Skin epidermis (tissue), 12 donors: Measurements from ENCODE around the gene BAHCC1.

ENCODE experiments used
- H3K27ac ChIP-seq, 21 experiments: fragments of 200-600 bp; sonication (generic) in 11 of 21; one replicate each; pipeline ENCODE4 v1.5.0; 2020; ENCODE audit warnings: mild to moderate bottlenecking in 3 of 21, inconsistent platforms in 2 of 21, moderate library complexity in 2 of 21
- H3K4me3 ChIP-seq, 7 experiments: fragments of 200-600 bp; sonication (generic) in 2 of 7; one replicate each; pipeline ENCODE4 v1.5.0; 2020; ENCODE audit warnings: inconsistent platforms in 2 of 7, mild to moderate bottlenecking in 2 of 7, moderate library complexity in 1 of 7

Gene BAHCC1

DNA sequence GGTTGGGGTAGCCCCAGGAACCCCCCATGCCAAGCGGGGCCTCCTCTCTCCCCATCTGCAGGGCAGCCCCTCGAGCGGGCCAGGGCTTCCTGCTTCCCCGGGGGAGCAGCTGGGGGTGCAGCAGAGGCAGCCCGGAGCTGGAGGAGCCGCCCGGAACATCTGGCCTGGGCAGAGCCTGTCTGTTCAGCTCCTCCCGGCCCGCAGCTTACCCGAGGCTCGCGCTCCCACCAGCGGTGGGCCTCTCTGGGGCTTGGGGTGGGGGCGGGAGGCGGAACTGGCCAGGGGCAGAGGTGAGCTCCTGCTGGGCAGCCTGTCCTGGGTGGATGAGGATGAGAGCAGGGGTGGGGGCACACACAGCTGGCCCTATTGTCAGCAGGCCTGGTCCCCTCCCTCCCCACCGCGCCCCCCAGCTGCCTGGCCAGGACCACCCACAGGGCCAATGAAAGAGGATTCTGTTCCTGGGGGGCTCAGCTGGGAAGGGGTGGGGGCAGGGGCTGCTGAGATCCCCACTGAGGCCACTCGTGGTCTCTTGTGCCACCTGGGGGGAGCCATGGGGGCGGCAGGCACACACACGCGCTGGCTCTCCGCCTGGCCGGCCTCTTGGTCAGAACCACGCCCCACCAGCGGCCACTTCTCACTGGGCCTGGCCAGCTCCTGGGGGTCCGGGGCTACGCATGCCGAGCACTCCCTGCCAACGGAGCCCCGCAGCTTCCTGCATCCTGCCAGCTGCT is 34.7 kb downstream of the BAHCC1 start:
- H3K4me3 ChIP-seq = no peak overlapping the region

DNA sequence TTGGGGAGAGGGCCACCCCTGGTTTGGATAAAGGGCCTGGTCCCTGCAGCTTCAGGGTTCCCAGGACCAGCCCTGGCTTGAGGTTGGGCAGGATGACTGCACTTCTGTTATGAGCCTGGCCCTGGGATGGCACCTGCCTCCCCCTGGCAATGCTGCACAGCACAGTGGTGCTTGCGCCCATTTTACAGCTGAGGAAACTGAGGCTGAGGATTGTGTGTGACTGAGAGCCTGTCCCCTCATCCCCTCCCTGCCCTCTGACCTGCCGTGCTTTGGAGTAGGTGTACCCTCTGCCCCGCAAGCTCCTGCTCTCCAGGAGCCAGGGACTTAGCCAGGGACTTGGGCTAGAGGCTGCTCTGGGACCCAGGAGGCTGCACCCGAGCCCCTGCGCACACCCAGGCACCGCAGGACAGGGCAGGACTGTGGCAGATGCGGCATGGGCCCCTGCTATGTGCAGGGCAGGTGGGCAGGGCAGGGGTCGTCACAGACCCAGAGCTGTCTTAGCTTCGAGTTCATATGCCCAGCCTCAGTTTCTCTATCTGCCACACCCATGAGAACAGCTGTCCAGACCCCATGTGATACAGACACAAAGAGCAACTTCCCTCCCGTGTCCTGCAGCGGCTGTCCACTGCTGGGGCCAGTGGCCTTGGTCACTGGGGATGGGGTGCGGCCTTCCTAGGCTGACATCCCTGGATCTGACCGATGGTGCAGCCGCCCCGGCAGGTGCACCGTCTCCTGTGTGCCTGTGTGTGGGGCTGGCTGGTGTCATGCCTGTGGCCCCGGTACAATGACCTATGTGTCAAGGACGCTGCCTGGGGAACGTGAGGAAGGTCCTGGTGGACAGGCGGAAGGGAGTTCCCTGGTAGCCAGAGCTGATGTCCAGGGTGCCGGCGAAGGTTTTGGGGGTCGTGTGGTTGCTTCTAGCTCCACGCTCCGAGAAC is 36.6 kb downstream of the BAHCC1 start:
- Histone ChIP-seq H3K27ac (no peak overlapping the region), H3K4me3 (no peak overlapping the region)

More for the DNA sequence above, 34.7 kb downstream of the BAHCC1 start:
- H3K27ac ChIP-seq = peak overlapping the region in 10 of 21 experiments; percentile 17 to 77 (median 41)

DNA sequence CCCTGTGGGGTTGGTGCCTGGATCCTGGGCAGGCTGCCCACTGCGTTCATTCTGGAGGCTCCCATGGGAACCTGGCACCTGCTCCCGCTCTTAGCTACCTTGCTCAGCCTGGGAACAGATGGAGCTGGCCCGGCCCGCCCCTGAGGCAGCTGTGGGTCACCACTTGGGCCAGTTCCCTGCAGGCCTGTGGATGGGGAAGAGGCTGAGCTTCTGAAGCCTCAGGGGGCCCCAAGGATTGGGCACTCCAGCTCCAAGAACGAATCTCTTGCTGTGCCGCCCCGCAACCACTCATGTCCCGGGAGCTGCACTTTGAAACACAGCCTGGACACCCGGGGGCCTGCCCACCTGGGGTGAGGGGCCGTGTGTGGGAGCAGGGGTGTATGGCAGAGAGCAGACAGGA is 37.7 kb downstream of the BAHCC1 start:
- Histone ChIP-seq H3K27ac (no peak overlapping the region), H3K4me3 (no peak overlapping the region)

DNA sequence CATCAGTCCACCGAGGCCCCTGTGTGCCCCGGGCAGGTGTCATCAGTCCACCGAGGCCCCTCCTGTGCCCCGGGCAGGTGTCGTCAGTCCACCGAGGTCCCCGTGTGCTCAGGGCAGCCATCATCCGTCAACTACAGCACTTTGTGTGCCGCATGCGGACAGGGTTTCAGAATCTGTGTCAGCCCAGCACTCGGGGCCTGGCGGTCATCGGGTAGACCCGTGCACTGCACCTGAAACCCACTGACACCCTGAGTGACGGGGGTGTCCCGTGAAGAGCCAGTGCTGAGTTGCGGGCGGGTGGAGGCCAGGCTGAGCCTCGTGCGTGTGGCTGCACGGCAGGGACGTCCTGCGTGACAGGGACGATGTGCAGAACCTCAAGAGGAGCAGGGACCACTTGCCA is 38.4 kb downstream of the BAHCC1 start:
- no peak overlapping the region for H3K27ac ChIP-seq
- no peak overlapping the region for H3K4me3 ChIP-seq

DNA sequence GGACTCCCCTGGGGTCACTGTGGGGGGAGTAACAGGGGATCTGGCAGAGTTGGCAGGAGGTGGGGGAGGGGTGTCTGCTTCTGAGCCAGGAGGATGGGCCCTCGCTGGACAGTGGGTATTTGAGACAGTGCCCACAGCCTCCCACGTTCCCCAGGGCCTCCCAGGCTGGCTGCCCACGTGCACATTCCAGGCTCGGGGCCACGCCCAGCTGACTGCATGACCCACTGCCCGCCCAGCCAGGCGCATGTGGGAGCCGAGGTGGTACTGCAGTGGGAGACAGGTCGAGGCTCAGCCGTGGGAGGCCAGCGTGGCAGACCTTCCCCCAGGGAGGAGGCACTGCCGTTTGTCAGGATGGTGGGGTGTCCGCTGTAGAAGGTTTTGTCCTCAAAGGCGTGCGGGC is 38.8 kb downstream of the BAHCC1 start:
- Histone ChIP-seq H3K27ac (peak overlapping the region in 4 of 21 experiments; percentile 10 to 84 (median 72)), H3K4me3 (no peak overlapping the region)

DNA sequence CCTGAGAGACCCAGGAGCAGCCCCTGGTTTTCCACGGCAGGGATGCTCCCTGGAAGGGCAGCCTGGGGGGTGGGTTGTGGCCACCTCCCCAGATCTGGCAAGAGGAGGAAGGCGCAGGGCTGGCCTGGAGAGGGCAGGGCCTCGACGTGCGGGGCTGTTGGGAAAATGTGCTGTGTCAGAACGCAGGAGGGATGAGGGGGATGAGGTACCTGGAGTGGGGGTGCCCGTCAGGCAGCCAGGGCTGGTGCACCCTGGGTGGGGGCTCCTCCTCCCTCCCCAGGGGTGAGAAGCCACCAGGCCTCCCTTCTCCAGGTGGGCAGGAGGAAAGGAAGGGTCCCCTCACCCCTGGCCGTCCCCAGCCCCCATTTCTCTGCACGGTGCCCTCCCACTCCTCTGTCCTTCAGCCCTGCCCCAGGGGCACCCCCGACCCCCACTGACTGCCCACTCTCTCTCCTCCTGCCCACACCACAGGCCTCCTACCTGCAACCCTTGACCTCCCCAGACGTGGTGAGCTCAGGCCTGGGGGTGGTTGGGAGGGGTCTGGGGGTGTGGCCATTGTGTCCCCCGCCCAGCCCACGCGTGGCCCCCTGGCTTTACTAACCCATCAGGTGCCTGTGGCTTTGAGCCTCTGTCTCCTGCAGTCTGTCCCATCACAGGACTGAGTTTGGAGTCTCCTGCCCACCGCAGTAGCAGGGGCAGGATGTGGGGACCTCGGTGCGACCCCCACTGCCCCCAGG is 39.6 kb downstream of the BAHCC1 start:
- H3K4me3 ChIP-seq = no peak overlapping the region
- H3K27ac ChIP-seq = peak overlapping the region in 12 of 21 experiments; percentile 7 to 84 (median 65)

DNA sequence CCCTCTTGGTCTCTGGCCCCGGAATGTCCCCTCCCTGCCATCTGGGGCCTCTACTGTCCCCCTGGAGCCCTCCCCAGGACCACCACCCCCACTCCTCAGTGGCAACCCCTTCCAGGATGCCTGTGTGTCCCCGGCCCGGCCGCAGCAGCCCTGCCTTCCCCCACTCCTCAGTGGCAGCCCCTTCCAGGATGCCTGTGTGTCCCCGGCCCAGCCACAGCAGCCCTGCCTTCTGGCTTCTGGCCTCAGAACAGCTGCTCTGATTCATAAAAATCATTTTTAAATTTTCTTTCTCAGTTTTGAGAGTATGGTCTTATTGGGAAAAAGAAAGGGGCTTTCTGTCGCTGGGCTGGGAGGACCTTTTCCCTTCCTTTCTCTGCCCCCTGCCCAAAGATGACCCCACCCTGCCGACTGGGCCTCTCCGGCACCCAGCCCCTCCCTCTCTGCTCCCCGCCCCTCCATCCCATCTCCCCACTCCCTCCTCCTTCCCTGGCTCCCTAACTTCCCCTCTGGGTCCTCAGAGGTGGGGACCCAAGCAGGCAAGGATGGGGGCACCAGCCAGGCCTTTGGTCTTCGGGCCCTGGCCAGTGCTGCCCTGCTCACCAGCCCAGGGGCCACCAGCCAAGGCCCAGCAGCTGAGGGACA is 40.5 kb downstream of the BAHCC1 start:
- peak overlapping the region in 20 of 21 experiments; percentile 38 to 84 (median 68) for H3K27ac ChIP-seq
- H3K4me3 ChIP-seq = no peak overlapping the region

DNA sequence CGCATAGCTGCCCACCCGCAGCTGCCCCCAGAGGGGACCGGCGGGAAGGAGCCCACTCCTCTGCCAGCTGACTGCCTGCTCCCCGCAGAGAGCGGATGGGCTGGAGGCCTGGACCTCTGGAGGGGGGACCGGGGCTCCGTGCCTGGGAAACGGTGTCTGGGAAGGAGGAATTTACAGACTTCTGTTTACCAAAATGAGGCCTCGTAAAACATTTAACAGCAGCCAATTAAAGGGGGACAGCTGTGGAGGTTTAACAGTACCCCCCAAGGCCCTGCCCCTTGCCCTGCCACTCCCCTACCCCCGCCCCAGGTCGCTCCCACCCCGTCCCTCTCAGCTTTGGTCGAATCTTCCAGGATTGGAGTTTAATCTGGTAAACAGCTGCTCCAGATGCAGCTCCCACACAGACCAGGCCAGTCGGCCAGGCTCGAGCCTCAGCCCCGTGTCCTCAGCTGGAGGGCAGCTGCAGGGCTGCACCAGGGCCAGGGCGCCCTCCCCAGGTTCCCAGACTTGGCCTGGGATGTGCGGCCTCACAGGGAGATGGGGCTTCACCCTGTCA is 41.1 kb downstream of the BAHCC1 start:
- H3K4me3 ChIP-seq = no peak overlapping the region
- H3K27ac ChIP-seq = peak overlapping the region in 20 of 21 experiments; percentile 38 to 84 (median 68)

DNA sequence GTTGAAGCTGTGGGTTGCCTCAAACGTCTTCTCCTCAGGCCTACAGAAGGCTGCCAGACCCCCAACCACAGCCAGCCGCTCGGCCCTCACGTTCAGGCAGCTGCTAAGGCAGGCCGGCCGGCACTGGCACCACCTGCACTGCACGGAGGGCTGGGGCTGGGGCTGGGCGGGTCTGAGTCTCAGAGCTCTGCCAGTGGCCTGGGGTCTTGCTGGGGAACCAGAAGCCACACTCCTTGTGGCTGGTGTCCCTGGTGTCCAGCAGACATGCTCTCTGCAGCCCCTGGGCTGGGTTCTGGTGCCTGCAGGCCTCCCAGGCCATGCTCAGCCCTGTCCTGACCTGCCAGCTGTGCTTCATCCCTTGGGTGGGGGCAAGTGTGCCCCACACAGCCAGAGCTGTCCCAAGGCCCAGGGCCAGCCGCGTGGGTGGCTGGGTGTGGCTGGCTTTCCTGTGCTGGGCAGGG is 42.0 kb downstream of the BAHCC1 start:
- H3K4me3 ChIP-seq = no peak overlapping the region
- H3K27ac ChIP-seq = peak overlapping the region in 10 of 21 experiments; percentile 19 to 84 (median 66)

DNA sequence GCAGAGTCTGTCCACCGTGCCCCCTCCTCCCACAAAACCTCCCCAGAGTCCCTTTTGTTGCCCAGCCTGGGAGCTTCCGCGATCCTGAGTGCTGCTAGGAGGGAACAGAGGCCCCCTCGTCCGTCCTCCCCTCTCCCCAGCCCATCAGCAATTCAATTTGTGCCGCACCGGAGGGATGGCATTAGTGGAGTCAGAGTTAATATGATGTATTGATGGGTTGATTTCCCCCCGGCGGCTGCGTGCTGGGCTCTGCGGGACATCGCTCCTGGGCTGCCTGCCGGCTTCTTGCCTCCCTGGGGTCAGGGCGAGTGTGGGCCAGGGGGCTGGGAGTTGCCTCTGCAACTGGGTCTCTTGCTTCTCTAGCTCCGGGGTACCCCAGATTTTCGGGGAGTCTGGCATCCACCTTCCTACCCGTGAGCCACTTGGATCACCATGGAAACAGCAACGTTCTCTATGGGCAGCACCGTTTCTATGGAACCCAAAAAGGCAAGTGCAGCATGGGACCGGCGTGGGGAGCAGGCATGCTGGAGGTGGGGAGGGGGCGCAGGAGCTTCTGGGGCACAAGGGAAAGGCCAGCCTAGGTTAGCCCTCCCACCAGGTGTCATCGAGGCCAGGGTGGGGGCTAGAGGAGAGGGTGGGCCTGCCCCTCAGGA is 42.9 kb downstream of the BAHCC1 start:
- no peak overlapping the region for H3K4me3 ChIP-seq
- H3K27ac ChIP-seq = peak overlapping the region in 2 of 21 experiments; percentile 1 to 32

DNA sequence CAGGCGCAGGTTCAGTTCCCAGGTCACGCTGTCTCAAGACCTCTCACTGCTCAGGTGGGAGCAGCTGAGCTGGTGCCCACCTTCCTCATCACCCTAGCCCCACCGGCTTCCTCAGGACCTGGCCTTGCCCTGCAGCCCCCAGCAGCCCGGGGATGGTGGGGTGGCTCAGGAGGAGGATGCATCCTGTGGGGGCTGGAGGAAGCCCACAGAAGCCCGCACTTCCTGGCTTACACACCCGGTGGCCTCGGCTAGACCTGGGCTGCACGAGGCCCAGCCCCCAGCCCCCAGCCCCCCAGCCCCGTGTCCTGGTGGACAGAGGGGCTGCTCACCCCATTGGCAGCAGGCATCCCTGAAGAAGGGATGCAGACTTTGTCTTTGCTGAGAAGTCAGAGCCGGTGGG is 43.4 kb downstream of the BAHCC1 start:
- no peak overlapping the region for H3K4me3 ChIP-seq
- no peak overlapping the region for H3K27ac ChIP-seq

DNA sequence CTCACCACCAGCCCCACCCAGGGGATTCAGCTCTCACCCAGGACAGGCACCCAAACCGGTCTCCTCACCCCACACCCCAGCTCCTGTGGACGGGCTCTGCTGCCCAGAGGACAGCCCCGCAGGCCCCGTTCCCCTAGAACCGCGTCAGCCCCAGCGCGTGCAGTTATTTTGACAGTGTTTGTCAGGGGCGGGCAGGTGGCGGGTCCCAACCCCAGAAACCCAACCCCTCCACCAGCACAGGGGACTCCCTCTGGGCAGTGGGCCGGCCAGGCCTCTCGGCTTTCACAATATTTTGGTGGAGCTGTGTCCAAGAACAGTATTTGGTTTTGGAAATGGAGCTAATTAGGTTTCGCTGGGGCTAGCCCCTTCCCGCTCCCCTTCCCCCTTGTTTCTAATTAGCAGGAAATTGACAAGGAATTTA is 44.8 kb downstream of the BAHCC1 start:
- Histone ChIP-seq H3K4me3 (no peak overlapping the region), H3K27ac (no peak overlapping the region)

DNA sequence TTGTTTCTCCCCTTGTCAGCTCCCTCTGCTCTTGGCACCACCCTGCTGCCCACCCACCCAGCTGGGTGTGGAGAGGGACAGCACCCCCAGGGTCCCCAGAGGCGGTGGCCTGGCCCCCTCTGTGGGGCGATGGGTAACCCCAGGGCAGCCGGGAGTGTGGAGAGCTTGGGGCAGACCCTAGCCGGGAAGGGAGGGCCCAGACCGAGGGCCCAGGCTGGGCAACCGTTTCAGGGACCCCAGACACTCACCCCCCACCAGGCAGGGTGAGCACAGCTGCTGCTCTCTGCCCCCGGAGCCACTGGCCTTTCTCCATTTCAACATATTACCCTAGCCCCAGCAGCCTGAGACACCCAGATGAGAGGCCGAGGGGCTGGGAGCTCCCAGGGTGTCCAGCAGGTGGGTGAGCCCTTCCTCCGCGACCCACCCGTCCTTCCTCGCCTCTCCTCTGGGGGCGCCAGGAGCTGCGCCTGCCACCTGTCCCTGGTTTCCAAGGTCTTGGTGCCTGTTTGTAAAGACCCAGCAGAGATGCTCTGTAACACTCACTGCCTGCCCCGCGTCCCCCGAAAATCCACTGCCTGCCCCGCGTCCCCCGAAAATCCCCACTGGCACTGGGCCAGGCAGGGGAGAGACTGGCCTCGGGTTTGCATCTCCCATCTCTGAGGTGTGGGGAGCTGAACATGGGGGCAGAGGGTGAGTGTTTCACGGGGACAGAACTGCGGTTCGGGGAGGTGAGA is 45.4 kb downstream of the BAHCC1 start:
- Histone ChIP-seq H3K4me3 (no peak overlapping the region), H3K27ac (no peak overlapping the region)

DNA sequence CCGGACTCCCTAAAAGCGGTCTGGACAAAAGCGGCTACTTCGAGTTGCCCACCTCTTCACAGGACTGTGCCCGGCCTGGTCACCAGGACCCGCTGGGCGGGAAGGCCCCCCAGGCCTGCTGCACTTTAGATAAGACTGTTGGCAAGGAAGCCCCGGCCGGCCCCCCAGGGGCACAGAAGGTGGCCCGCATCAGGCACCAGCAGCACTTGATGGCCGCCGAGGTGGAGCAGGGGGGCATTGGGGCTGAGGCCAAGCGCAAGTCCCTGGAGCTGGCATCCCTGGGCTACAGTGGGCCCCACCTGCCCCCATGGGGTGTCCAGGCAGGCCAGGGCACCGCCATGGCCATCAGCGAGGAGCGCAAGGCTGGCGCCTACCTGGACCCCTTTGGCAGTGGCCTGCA is 47.5 kb downstream of the BAHCC1 start:
- Histone ChIP-seq H3K27ac (no peak overlapping the region), H3K4me3 (no peak overlapping the region)

DNA sequence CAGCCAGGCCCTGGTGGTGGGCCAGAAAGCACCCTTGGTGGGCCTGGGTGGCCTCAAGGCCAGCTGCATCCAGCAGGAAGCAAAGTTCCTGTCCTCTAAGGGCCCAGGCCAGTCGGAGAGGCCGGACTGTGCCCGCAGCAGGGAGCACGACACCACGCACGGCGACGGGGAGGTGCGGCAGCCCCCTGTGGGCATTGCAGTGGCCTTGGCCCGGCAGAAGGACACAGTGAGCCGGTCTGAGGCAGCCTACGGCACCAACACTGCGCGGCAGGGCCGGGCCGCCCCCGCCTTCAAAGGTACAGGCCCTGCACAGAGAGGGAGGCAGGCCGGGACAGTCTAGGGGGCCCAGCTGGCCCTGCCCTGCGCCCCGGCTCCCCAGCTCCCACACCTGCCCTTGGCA is 48.0 kb downstream of the BAHCC1 start:
- Histone ChIP-seq H3K4me3 (no peak overlapping the region), H3K27ac (no peak overlapping the region)

DNA sequence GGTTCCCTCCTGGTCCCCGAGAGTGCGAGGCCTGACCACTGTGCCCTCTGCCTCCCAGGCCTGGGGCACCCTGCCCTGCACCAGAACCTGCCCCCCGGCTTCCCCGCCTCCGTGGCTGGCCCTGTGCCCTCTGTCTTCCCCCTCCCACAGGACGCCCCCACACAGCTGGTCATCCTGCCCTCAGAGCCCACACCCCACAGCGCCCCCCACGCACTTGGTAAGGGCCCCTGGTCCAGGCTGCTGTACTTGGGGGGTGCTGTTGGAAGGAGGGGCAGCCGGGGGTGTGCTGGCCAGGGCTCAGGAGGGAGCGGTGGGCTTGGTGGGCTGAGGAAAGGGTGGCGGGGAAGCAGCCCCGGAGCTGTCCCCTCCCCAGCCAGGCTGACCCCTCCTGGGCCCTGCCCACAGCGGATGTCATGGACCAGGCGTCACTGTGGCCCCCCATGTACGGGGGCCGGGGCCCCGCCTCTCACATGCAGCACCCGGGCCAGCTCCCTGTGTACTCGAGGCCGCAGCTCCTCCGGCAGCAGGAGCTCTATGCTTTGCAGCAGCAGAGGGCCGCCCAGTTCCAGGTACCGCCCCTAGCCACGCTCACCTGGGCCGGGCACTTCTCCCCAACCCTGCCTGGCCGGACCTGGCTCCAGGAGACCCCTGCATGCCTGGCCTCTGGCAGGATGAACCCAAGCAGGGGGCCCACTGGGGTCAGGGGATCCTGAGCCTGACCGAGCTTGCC is 49.5 kb downstream of the BAHCC1 start:
- no peak overlapping the region for H3K4me3 ChIP-seq

More for the DNA sequence above, 49.5 kb downstream of the BAHCC1 start:
- H3K27ac ChIP-seq = no peak overlapping the region
